Testis (tissue), 2 donors: ENCODE measurements around the gene MYO1D.

Experiments
- CTCF ChIP-seq, 3 experiments: fragments of 450-650 bp in 2 of 3; fragments of 200-600 bp in 1 of 3; sonication (generic) in 1 of 3; IDR thresholded peaks; one replicate each; pipeline ENCODE4 v1.5.1; 2016 to 2019; ENCODE audit warnings: antibody characterized with exemption in 3 of 3, mild to moderate bottlenecking in 2 of 3, moderate library complexity in 1 of 3
- POLR2A ChIP-seq: fragments of 450-650 bp; IDR thresholded peaks from one replicate; pipeline ENCODE4 v1.6.1; 2017; ENCODE audit warnings: antibody characterized with exemption, mild to moderate bottlenecking, moderate library complexity

GRCh38 chr17:32777436-32777835 is 99.5 kb downstream of the MYO1D start:
- TF ChIP-seq CTCF (IDR thresholded peaks at IDR 0.05) (no peak), POLR2A (no peak)
